AG08395 (cell line): ENCODE data around the gene VEGFD.
A peak's percentile ranks its signal among the peaks of the same experiment; 100 is the strongest.

Experiments used
- DNase-seq: peaks from one replicate; pipeline ENCODE4 v3.0.0; 2012; ENCODE audit warnings: mixed read lengths, low spot score

VEGFD gene, protein sequence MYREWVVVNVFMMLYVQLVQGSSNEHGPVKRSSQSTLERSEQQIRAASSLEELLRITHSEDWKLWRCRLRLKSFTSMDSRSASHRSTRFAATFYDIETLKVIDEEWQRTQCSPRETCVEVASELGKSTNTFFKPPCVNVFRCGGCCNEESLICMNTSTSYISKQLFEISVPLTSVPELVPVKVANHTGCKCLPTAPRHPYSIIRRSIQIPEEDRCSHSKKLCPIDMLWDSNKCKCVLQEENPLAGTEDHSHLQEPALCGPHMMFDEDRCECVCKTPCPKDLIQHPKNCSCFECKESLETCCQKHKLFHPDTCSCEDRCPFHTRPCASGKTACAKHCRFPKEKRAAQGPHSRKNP

GRCh38 chrX:15384304-15384703 is at the start of gene VEGFD:
VEGFD (minus strand) TSS chrX:15384413; CDS start chrX:15383946, 467 bp downstream.
- peak; percentile 18 for DNase-seq

GRCh38 chrX:15430584-15430983 is 46.4 kb upstream of the VEGFD start:
- peak; percentile 21 for DNase-seq

- no peak for DNase-seq
These were observed 45.9 kb upstream of the VEGFD start for GRCh38 chrX:15430076-15430475.

DNA sequence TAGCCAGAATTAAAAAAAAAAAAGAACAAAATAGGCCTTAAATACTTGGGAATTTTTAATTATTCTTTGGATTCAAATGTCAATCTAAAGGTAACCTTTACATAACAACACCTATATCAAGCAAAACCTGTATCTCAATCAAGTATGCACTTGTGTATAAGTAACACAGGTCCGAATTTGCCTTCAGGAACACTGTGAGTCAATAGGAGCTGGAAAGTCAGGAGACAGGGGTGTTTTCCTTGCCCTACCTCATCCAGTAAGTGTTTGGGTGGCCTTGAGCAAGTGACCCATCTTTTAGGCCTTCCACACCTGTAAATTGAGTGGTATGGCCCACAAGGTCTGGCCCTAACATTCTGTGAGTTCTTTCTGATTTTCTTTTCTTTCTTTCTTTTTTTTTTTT is 40.8 kb upstream of the VEGFD start:
- DNase-seq: no peak

DNA sequence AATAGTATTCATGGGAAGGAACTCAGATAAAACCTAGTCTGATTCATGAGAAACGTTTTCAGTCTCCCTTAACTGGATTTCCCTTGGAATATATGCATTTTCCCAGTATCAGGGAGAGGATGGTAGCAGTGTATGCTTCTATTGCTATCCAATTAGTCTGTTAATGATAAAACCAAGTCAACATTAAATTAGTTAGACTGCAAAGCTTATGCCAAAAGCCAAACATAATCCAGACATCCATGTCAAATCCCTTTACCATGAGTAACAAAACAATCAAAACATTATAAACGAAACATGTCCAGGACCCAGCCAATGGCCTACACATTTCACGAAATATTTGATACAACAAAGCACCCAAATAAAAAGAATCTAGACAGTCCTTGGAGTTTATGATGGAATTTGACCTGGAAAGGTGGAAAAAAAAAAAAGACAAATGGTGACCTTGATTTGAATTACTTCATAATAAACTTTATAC is 34.5 kb upstream of the VEGFD start:
- no peak for DNase-seq

DNA sequence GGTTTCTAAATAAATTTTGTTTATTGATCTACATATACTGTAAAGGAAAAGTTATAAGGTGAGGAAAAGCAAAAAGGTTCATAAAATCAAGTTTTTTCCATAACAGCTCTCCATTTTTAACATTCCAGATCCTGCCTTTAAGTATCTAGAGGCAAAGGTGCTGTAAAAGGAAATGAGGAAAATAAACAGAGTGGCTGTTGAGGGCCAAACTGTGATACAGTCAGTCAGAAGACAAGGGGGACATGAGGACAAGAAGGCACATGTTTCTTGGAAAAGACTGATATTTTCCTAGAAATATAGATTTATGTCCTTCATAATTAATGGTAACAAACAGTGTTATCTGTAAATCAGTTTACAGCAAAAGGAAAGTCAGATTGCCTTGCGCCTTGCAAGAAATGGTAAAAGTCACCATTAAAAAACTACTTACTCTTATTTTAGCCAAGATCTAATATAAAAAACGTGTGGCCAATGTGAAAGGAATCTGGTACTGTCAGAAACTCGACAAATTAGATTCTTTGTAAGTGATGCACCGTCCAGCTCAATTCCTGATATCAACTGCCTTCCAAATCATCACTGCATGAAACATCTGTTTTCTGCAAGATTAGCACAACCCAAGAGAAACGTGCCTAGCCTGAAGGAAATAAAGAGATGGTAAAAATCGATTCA is 34.0 kb upstream of the VEGFD start:
- peak; percentile 25 for DNase-seq

DNA sequence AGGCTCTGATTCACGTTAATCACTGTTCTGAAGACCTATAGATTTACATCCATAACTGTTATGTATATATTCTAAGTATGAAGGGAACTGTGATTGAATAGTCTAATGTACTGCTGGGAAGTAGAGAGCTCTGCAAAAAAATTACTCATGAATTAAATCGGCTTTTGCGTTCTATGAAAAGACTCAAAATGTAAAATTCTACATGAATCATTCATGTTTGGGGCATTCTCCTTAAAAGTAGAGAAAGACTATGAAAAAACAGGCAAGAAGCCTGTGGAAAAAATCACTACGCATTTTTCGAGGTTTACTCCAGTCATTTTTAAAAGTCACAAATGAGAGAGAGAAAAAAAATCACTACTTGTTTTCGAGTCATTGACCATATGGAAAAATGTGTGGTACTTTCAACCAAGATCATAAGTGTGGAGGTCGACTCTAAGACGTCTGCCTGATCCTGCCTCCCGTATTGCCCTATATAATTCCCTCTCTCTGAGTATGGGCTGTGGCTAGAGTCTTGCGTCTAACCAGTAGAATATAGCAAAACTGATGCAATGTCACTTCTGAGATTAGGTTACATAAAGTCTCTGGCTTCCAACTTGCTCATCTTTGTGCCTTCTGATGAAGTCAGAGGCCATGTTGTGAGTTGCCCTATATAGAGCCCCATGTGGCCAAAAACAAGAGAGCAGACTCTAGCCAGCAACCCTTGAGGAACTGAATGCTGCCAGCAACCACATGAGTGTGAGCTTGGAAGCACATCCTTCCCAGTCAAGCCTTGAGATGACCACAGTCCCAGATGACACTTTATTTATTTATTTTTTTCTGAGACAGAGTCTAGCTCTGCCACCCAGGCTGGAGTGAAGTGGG is 32.1 kb upstream of the VEGFD start:
- DNase-seq: no peak

GRCh38 chrX:15413101-15413500 is 28.9 kb upstream of the VEGFD start:
- DNase-seq: no peak

DNA sequence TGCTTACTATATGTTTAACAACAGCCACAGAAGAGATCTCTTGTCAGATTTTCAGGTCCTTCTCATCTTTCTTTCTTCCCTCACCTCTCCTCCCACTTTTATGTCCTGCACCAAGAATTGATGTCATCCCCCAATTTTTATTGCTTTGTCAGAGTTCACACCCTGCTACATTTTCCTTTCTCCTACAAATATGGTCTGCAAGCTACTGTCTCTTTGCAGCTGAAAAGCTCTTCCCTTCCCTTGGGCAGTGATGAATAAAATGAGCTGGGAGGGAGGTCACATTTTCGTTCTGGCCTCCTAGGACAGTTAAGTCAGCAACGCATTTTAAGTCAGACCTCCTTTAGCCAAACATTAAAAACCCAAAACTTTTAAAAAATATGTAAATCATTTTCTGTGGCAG is 26.7 kb upstream of the VEGFD start:
- DNase-seq: no peak

DNA sequence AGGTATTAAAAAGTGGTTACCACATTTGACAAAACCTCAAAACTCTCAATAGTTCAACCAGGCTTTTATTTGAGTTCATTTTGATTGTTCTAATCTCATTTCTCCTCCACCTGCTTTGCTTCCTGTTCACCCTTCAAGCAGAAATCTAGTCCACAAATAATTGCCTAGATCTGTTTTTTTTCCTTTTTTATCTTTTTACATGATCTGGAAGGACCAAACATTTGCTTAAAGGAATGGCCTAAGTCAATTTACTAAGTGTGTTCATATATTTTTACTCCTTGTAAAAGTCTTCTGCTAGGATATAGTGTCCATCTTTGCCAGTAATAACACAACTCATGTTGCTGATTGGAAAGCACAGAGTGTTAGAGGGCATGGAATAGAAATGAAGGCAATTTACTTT is 26.2 kb upstream of the VEGFD start:
- DNase-seq: no peak

- no peak for DNase-seq
These were observed 21.6 kb upstream of the VEGFD start for GRCh38 chrX:15405846-15406245.

DNA sequence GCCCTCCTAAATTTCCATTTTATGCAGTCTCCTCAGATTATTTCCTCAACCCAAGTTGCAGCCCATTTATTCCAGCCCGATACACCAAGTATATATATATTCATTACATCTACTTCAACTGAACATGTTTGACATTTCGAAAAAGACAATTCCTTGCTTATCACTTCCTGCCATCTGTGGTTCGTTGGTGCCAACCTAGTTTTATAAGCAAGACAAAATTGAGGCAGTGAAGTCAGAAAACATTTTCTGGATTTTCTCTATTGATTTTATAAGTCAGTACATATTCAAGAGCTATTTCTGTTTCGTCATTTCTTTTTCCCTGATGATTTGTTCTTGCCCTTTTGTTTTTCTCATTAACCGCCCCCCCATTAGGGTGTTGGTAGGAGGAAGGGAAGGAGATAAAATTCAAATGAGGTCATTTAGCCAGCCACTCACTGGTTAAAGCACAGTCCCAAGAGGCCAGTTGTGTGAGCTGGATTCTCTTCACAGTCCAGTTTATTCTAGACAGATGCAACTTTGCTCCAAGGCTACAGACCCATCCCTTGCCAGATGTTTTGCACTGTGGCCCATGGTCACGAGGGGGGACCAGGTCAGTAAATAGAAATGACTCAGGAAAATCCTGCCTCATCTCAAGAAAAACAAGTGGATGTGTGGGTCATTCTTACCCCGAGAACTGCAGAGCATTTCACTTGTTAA is 20.3 kb upstream of the VEGFD start:
- DNase-seq: peak; percentile 25

- no peak for DNase-seq
These were observed 17.2 kb upstream of the VEGFD start for GRCh38 chrX:15401378-15401777.

- DNase-seq: no peak
These were observed 15.8 kb upstream of the VEGFD start for GRCh38 chrX:15399962-15400391.

- DNase-seq: no peak
These were observed 14.7 kb upstream of the VEGFD start for GRCh38 chrX:15398874-15399273.

GRCh38 chrX:15395789-15396188 is 11.6 kb upstream of the VEGFD start:
- DNase-seq: no peak

GRCh38 chrX:15391850-15392249 is 7.6 kb upstream of the VEGFD start:
- DNase-seq: no peak

- no peak for DNase-seq
These were observed 1.4 kb downstream of the VEGFD start for GRCh38 chrX:15382813-15383212.

- no peak for DNase-seq
These were observed 7.3 kb downstream of the VEGFD start for GRCh38 chrX:15376956-15377355.

DNA sequence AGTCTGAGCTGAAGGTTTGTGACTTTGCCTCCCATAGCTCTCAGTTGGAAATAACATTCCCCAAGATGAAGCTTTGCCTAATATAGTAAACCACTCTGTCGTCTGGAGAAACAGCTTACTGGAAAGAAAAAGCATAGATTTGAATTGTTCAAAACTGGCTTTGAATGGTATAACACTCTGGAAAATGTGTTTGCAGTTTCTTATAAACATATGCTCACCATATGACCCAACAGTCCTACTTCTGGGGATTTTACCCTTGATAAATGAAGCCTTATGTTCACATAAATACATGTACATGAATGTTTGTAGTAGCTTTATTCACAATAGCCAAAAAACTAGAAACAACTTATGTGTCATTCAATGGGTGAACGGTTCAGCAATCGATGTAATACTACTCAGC is 10.2 kb downstream of the VEGFD start:
- no peak for DNase-seq

DNA sequence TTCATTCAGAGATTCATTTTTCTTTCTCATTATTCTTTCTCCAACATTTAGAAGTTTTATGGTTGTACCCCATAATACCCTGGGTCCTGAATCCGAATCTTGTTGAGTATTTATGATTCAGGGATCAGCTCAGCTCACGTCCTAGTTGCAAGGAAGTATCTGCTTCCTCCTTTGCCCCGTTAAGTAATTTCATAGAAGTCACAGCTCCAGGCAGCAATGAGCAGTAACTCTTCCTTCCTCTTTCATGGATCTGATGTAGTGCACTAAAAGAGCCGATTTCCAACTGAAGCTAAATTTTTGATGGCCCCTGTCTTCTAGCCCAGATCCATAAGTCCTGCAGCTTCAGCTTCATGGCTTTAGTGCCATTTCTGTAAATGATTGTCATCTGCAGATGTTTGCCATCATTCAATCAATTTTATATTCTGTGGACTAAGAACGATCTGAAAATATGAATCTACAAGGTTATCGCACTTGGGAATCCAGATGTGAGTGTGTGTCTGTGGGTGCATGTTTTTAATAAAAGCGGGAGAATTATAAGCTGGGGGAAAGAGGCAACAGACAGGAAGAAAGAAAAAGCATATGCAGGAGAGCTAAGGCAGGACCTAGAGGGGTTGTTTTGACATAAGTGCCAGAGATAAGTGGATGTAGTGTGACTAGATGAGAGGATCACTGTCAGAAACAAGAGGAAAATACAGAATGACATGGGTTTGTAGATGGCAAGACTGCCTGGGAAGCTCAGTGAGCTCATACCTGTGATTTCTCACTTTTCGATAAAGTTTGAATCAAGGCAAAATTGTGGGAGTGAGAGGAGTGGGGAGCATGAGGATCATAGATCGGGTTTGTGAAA is 17.5 kb downstream of the VEGFD start:
- DNase-seq: no peak
